DMS53 (cell line): ENCODE measurements around the gene PAK1.

Source experiments
- DNase-seq: peaks from one replicate; lab custom pipeline; 2025; lab: John Stamatoyannopoulos, UW

The PAK1 gene

GRCh38 chr11:77436506-77436905 is 37.4 kb downstream of the PAK1 start:
- DNase-seq = no peak

DNA sequence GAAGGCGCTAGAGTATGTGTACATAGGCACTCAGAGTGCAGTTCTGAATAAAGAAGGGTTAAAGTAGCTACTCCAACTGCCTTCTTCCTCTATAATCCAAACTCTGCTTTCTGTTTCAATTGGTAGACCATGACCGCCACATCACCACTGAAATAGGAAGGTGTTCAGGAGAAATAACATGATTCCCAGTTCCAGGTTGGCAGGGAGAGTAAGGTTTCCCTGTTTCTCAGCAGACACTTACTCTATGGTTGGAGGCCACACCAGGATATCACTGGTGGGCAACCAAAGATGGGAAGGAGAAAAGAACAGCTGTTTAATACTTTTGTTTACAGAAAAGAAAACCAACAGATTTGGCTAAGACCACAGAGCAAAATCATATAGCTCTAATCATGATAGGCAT is 37.9 kb downstream of the PAK1 start:
- no peak for DNase-seq

DNA sequence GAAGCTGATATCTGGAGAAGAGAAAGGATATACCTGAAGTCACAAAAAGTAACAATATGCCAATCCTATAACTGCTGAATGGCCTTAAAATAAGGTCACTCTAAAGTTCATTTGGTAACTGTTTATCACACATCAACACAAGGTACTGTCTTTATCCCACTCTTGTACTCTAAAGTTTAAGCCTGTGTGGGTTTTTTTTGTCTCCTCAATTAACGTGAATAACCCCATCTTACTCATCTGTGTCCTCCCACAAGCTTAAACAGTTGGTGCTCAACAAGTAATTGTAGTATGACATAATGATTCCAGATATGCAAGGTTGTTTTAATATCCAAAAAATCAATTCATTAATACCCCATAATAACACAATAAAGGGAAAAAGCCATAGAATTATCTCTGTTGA is 42.1 kb downstream of the PAK1 start:
- DNase-seq = no peak

GRCh38 chr11:77428598-77428997 is 45.3 kb downstream of the PAK1 start:
- no peak for DNase-seq

- DNase-seq = no peak
Measured at GRCh38 chr11:77425346-77425745, 48.5 kb downstream of the PAK1 start.

GRCh38 chr11:77424644-77425043 is 49.2 kb downstream of the PAK1 start:
- DNase-seq = no peak

- no peak for DNase-seq
Measured at GRCh38 chr11:77423624-77424023, 50.3 kb downstream of the PAK1 start.

- DNase-seq = peak; percentile 23
Measured at GRCh38 chr11:77422687-77423086, 51.2 kb downstream of the PAK1 start.

DNA sequence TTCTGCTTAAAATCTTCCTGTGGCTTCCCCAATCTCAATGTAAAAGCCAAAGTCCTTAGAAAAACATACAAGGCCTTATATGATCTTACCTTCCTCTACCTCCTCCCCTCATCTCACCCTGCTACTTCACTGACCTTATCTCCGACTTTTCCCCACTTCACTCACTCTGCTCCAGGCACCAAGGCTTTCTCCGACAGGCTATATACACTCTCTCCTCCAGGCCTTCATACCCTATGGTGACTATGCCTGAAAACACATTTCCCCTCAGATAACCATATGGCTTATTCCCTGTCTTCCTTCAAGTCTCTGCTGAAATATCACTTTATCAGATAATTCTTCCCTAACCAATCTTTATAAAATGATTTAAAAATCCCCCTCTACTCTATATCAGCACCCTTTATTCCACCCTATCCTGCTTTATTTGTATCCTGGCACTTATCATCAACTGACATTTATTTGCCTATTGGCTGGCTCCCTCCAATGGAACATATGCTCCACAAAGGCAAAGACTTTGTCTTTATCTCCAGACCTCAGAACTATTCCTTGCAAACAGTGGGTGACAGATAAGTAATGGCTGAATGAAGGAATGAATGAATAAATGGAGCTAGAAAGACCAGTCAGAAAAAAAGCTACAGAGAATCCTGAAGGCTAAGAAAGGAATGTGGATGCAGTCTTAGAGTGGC is 52.7 kb downstream of the PAK1 start:
- DNase-seq = no peak

- DNase-seq = no peak
Measured at GRCh38 chr11:77418971-77419597, 54.8 kb downstream of the PAK1 start.

- DNase-seq = no peak
Measured at GRCh38 chr11:77418155-77418970, 55.5 kb downstream of the PAK1 start.

- DNase-seq = no peak
Measured at GRCh38 chr11:77416357-77416756, 57.5 kb downstream of the PAK1 start.

- peak; percentile 20 for DNase-seq
Measured at GRCh38 chr11:77413850-77414460, 59.9 kb downstream of the PAK1 start.

GRCh38 chr11:77412814-77413213 is 61.1 kb downstream of the PAK1 start:
- DNase-seq = no peak

- no peak for DNase-seq
Measured at GRCh38 chr11:77411717-77412441, 62.0 kb downstream of the PAK1 start.

DNA sequence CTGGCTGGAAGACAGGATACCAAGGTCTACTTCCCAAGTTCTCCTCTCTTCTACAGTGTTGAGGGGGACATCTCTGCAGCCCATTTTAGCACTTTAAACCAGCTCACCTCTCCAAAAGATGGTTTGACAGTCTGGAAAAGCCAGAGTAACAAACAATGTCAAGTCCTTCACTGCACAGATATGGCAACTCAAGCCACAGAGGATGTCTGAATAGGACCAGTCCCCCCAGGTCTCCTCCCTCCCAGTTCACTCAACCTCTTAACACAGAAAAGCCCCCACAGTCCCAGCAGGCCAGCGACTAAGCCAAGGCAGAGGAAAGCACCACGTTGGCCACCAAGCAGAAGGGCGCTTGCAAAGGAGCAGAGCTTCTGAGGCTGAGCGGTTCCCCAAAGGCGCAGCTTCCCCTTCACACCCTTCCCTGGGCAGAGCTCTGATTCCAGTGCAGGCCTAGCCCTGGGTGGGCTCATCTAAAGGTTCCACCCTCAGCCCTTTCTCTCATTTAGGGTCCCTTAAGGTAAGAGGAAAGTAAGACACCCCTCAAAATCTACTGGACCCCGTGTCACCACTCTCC is 62.7 kb downstream of the PAK1 start:
- DNase-seq = no peak

DNA sequence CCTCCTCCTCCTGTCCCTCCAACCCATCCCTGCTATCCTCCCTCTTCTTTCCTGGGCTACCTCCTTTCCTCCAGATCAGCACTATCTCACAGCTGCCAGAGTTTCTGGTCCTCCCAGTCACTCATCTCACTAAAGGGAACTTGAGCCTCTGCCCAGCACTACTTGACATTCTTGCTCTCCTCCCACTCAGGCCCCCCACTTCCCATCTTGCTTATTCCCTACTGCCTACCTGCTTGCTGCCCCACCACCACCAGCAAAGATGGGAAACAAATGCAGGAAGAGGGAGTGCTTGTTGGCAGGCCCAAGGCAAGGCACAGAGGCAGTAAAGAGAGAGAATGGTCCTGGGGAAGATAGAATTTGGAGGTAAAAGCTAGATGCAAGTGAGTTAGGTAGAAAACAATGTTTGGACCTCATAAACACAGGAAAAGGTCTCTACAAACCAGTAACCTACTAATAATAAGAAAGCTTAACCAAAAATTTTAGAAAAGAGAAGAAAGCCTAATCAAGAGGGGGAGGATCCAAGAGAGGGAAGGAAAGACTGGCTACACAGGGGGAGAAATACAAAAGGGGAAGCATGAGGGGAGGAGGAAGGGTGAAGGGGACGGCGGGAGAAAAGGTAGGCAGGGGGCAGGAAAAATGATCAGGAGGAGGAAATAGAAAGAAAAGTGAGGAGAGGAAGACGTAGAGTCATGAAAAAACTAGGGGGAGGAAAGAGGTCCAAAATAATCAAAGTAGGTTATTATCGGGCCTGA is 63.6 kb downstream of the PAK1 start:
- DNase-seq = no peak

DNA sequence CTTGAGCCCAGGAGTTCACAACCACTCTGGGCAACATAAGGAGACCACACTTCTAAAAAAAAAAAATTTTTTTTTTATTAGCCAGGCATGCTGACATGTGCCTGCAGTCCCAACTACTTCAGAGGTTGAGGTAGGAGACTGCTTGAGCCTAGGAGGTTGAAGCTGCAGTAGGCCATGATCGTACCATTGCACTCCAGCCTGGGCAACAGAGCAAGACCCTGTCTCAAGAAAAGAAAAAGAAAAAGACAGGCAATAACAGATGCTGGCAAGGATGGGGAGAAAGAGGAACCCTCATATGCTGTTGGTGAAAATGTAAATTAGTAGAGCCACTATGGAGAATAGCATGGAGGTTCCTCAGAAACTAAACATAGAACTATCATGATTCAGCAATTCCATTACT is 64.8 kb downstream of the PAK1 start:
- DNase-seq = no peak

- DNase-seq = peak; percentile 94
Measured at GRCh38 chr11:77407613-77408012, 66.3 kb downstream of the PAK1 start.

- peak; percentile 44 for DNase-seq
Measured at GRCh38 chr11:77406396-77406795, 67.5 kb downstream of the PAK1 start.

DNA sequence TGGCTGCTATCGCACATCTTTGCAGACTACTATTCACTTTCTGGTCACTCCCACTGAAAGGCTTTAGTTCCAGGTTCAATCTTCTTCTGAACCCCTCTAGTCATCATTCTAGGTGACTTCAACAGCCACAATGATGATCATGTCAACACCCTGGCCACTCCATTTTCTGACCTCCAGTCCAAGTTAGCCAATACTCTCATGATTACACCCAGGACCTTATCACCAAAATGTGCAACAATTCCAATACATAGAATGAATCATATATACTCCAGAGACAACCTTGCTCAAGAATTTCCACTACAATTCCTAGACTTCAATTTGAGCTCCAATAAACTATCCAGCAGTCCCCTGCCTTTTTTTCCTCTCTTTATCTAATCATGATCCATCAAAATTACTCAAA is 70.7 kb downstream of the PAK1 start:
- DNase-seq = no peak
